Measurements from ENCODE around the gene RND2. TPM values are rescaled to one million over a fixed set of nuclear protein-coding genes. Genes with fewer than 3 reads are reported as not detected.
A peak's percentile ranks its signal among the peaks of the same experiment; 100 is the strongest.

The RND2 gene
- total and polyA plus RNA-seq, 9 of the 15 experiments (the other 6 are each of a cell fraction or from before 2014, with no cell fraction given) = 0.15 to 1.9 (median 0.98) TPM

DNA sequence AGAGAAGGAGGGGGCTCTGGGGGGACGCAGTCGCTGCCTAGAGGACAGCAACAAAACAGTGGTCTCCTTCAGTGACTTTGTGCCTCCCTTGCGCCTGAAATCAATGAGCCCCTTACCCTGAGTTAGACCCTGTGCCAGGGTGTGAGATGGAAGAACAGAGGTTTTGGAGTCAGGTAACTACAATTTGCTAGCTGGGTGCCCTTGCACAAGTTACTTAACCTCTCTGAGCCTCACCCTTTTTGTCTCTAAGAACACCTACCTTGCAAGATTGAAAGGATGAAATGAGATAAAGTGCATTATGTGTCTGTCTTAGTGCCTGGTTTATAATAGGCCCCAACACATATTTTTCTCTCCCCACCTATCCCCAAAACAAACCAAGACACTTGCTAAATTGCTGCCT lies 9.9 kb downstream of the RND2 start (continued):
- no peak for TF ChIP-seq PBX2 (CRISPR knock-in tag; IDR thresholded peaks at IDR 0.05; ENCODE audit: low read depth)
- no peak for TF ChIP-seq PBX2 (tag; conservative IDR thresholded peaks at IDR 0.05; ENCODE audit: low read depth)
- TF ChIP-seq FOSL1 (tag; conservative IDR thresholded peaks at IDR 0.05) = no peak
- no peak for TF ChIP-seq TAF1 (IDR thresholded peaks at IDR 0.05; ENCODE audit: control insufficient read depth, extremely low read depth, insufficient read depth, low read length, severe bottlenecking)
- TF ChIP-seq BRD4 (IDR thresholded peaks at IDR 0.05) = no peak
- no peak for TF ChIP-seq ZBTB40 (IDR thresholded peaks at IDR 0.05)
- TF ChIP-seq ZBTB40 (CRISPR knock-in tag; IDR thresholded peaks at IDR 0.05) = no peak
- TF ChIP-seq ZBTB8A (IDR thresholded peaks at IDR 0.05; ENCODE audit: partially characterized antibody) = no peak
- TF ChIP-seq RBM25 (IDR thresholded peaks at IDR 0.05; ENCODE audit: low read depth, low read length, severe bottlenecking) = peak; percentile 73
- 0 out of 2 replicates have a peak, but pooled peaks have one; percentile 40 for TF ChIP-seq BCOR (IDR thresholded peaks at IDR 0.05)
- TF ChIP-seq, protein P1, sequence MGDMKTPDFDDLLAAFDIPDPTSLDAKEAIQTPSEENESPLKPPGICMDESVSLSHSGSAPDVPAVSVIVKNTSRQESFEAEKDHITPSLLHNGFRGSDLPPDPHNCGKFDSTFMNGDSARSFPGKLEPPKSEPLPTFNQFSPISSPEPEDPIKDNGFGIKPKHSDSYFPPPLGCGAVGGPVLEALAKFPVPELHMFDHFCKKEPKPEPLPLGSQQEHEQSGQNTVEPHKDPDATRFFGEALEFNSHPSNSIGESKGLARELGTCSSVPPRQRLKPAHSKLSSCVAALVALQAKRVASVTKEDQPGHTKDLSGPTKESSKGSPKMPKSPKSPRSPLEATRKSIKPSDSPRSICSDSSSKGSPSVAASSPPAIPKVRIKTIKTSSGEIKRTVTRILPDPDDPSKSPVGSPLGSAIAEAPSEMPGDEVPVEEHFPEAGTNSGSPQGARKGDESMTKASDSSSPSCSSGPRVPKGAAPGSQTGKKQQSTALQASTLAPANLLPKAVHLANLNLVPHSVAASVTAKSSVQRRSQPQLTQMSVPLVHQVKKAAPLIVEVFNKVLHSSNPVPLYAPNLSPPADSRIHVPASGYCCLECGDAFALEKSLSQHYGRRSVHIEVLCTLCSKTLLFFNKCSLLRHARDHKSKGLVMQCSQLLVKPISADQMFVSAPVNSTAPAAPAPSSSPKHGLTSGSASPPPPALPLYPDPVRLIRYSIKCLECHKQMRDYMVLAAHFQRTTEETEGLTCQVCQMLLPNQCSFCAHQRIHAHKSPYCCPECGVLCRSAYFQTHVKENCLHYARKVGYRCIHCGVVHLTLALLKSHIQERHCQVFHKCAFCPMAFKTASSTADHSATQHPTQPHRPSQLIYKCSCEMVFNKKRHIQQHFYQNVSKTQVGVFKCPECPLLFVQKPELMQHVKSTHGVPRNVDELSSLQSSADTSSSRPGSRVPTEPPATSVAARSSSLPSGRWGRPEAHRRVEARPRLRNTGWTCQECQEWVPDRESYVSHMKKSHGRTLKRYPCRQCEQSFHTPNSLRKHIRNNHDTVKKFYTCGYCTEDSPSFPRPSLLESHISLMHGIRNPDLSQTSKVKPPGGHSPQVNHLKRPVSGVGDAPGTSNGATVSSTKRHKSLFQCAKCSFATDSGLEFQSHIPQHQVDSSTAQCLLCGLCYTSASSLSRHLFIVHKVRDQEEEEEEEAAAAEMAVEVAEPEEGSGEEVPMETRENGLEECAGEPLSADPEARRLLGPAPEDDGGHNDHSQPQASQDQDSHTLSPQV (IDR thresholded peaks at IDR 0.05) = no peak

All from K562 (cell line).